Stimulated activated CD4-positive, alpha-beta T cell treated with anti-CD3 and anti-CD28 coated beads, Interleukin-2, amount 100 ng/mL, for 4 hours (primary cell): Measurements from ENCODE around the gene SPATA6L.

Experiments used
- DNase-seq: peaks from one replicate; pipeline ENCODE4 v3.0.0-alpha.2; 2020; ENCODE audit warnings: low read depth

The SPATA6L gene

DNA sequence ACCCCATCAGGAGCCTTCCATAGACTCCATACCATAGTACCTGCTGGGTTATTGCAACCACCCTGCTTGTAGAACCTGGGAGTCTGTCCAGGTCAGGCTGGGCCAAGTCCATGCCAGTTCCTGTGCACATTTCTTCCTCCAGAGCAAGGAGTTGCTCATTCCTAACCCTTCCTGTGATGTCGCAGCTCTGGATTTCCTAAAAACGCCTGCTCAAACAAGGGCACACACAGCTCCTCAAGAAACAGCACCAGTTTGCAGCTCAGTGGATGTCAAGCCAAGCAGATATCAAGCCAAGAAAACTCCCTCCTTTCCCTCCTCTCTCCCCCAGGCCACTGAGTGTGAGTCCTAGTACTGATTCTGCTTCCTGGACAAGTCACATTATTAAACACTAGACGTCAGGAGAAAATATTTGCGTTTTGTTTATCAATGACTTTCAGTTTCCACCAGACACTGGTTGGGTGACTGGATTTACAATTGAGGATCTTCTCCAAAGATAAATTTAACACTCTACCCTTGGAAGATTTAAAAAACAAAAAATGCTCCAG, 116.5 kb downstream of the SPATA6L start:
- no peak for DNase-seq

DNA sequence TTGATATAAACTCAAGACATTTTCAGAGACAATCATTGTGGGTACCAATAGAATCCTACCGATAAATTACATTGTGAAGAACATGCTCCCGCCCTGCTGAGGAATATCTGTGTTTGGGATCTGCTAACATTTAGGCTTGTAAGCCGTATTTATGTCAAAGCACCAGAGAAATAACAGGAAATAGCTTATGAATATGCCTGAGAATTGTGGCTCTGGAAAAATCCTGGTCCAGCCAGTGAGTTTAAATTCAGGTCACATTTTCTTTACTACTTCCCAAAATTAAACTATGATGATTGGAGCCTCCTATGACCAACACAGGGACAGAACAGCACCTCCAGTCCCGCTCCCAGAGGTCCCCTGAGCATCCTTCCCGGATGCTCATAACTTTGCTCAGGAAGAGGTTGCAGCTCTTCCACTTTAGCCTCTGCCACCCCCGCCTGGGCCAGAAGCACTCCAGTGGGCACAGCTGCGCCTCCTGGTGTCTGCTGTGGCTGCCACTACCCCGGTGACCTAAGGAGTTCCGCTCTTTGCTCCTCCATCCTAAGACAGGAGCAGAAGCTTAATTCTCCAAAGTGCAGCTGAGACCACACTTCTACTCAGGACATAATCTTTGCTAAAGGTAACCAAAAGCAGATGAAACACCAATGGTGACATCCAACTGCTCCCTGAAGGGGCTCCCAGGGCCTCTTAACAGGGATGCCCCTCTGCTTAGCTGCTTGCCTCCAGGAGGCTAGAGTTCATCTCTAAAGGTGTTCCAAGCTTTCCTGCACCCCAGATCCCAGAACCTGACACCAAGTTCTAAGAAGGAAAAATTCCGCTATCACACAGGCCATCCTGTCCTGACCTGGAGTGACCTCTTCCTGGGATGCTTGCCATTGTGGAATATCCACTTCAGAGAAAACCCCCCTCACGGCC, 117.2 kb downstream of the SPATA6L start:
- DNase-seq: no peak
